Astrocyte (in vitro differentiated cells and primary cell): ENCODE measurements around the gene DZIP1. TPM values are rescaled to one million over a fixed set of nuclear protein-coding genes. Genes with fewer than 3 reads are reported as not detected.

Source experiments
- DNase-seq: peaks from one replicate; pipeline ENCODE4 v3.0.0-alpha.2; 2010; ENCODE audit warnings: low read depth
- FAIRE-seq: peaks from 2 replicates; lab custom pipeline; 2011; peaks lifted over from hg19 to GRCh38; lab: Jason Lieb, UNC
- H2AFZ ChIP-seq: 2 replicates; pipeline ENCODE4 v1.6.0; 2012; ENCODE audit warnings: low read depth, low read length, inconsistent platforms
- H3K27ac ChIP-seq: 2 replicates; pipeline ENCODE4 v1.5.1; 2011; ENCODE audit warnings: low read depth, low read length, inconsistent platforms
- H3K27me3 ChIP-seq: 2 replicates; pipeline ENCODE4 v1.6.0; 2011; ENCODE audit warnings: low read length, inconsistent platforms; ENCODE audit not compliant: insufficient read depth
- H3K36me3 ChIP-seq: 2 replicates; pipeline ENCODE4 v1.5.1; 2011; ENCODE audit warnings: low read length, inconsistent platforms; ENCODE audit not compliant: insufficient read depth
- H3K4me1 ChIP-seq: 2 replicates; pipeline ENCODE4 v1.5.1; 2011; ENCODE audit warnings: low read length, inconsistent platforms; ENCODE audit not compliant: insufficient read depth
- H3K4me2 ChIP-seq: 2 replicates; pipeline ENCODE4 v1.6.0; 2012; ENCODE audit warnings: low read length, inconsistent platforms
- H3K4me3 ChIP-seq: 2 replicates; pipeline ENCODE4 v1.5.1; 2011; ENCODE audit warnings: low read depth, mild to moderate bottlenecking, low read length, inconsistent platforms; ENCODE audit not compliant: insufficient read depth
- H3K79me2 ChIP-seq: 2 replicates; pipeline ENCODE4 v1.6.0; 2012; ENCODE audit warnings: mild to moderate bottlenecking, low read length, inconsistent platforms; ENCODE audit not compliant: insufficient read depth
- H3K9ac ChIP-seq: 2 replicates; pipeline ENCODE4 v1.6.0; 2012; ENCODE audit warnings: mild to moderate bottlenecking, low read length, inconsistent platforms
- H3K9me3 ChIP-seq: 2 replicates; pipeline ENCODE4 v1.5.1; 2012; ENCODE audit warnings: low read depth, mild to moderate bottlenecking, low read length, inconsistent platforms; ENCODE audit not compliant: insufficient read depth
- H4K20me1 ChIP-seq: 2 replicates; pipeline ENCODE4 v1.6.0; 2012; ENCODE audit warnings: low read length, inconsistent platforms; ENCODE audit not compliant: insufficient read depth
- H3K27ac Mint-ChIP-seq: one replicate; pipeline ENCODE4 v1.8.0; 2021; ENCODE audit warnings: mild to moderate bottlenecking, mixed read lengths; ENCODE audit not compliant: unreplicated experiment
- H3K27me3 Mint-ChIP-seq: one replicate; pipeline ENCODE4 v1.8.0; 2021; ENCODE audit warnings: low read depth, mixed read lengths; ENCODE audit not compliant: unreplicated experiment
- H3K36me3 Mint-ChIP-seq: one replicate; pipeline ENCODE4 v1.8.0; 2021; ENCODE audit warnings: low read depth, mixed read lengths; ENCODE audit not compliant: unreplicated experiment
- H3K4me1 Mint-ChIP-seq: one replicate; pipeline ENCODE4 v1.8.0; 2021; ENCODE audit warnings: low read depth, mixed read lengths; ENCODE audit not compliant: unreplicated experiment
- H3K4me3 Mint-ChIP-seq: one replicate; pipeline ENCODE4 v1.8.0; 2021; ENCODE audit warnings: mild to moderate bottlenecking, moderate library complexity, mixed read lengths; ENCODE audit not compliant: unreplicated experiment
- H3K9me3 Mint-ChIP-seq: one replicate; pipeline ENCODE4 v1.8.0; 2021; ENCODE audit warnings: mild to moderate bottlenecking, mixed read lengths; ENCODE audit not compliant: unreplicated experiment
- EZH2 ChIP-seq: IDR thresholded peaks from 2 replicates; pipeline ENCODE4 v1.6.1; 2012; ENCODE audit warnings: mild to moderate bottlenecking, low read length, inconsistent platforms; ENCODE audit not compliant: insufficient read depth
- total RNA-seq: library from RNA; stranded (reverse); gene quantifications from 2 replicates; pipeline ENCODE4 v1.2.1, GENCODE V29; 2021
- TF ChIP-seq, protein P1 (sequence below): IDR thresholded peaks from 2 replicates; pipeline ENCODE4 v1.5.1; 2011; ENCODE audit warnings: low read depth, mild to moderate bottlenecking, inconsistent platforms, low read length, moderate library complexity; ENCODE audit not compliant: insufficient read depth

DZIP1 gene
- total RNA-seq, 1 donor from 2014 or later = 52.4 TPM

DNA sequence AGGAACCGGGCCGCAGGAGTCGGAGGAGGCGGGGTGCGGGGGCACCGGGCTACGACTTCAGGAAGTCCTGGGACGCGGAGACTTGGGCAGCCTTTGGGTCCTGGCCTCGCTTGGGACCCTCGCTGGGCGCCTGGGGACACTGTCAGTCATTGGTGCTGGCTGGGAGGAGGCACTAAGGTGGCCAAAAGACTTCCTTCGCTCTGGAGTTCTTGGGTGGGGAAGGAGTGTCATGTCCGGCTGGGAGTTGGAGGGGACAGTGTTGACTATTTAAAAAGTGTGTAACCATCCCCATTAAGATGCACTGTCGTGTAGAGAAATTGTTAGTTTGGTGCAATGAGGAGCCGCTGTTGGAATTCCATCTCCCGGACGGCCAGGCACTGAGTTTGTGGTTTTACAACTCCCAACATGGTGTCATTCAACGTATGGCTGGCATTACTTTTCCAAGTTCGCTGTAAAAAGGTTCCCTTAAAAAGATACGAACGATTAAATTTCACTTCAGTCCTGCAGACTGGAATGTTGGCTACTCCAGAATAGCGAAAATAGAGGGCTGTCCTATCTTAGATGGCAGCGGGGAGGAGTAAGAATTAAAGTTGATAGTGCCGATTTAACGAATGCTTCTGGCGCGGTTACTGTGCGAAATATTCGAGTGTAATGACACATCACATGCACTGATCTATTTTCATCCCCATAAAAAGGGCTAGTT lies 33.2 kb upstream of the DZIP1 start:
- H3K27me3 Mint-ChIP-seq = no peaks in the 10 kb centered on the region
- Histone ChIP-seq H2AFZ (peak overlapping the region; percentile 70), H4K20me1 (peaks cover 51% of the 10 kb centered on the region), H3K27ac (peak overlapping the region; percentile 78), H3K9ac (peak overlapping the region; percentile 95), H3K4me3 (peak overlapping the region; percentile 94), H3K4me1 (peaks cover 10% of the 10 kb centered on the region), H3K36me3 (no peaks in the 10 kb centered on the region), H3K79me2 (peaks cover 59% of the 10 kb centered on the region), H3K27me3 (no peaks in the 10 kb centered on the region), H3K4me2 (peak overlapping the region; percentile 87), H3K9me3 (no peaks in the 10 kb centered on the region)
- H3K4me1 Mint-ChIP-seq = peaks cover 18% of the 10 kb centered on the region
- peak overlapping the region; percentile 97 for H3K4me3 Mint-ChIP-seq
- FAIRE-seq (no peak), DNase-seq (peak; percentile 18)
- H3K27ac Mint-ChIP-seq = peak overlapping the region; percentile 85
- peaks cover 2% of the 10 kb centered on the region for H3K36me3 Mint-ChIP-seq
- no peak for TF ChIP-seq EZH2
- TF ChIP-seq, protein P1, sequence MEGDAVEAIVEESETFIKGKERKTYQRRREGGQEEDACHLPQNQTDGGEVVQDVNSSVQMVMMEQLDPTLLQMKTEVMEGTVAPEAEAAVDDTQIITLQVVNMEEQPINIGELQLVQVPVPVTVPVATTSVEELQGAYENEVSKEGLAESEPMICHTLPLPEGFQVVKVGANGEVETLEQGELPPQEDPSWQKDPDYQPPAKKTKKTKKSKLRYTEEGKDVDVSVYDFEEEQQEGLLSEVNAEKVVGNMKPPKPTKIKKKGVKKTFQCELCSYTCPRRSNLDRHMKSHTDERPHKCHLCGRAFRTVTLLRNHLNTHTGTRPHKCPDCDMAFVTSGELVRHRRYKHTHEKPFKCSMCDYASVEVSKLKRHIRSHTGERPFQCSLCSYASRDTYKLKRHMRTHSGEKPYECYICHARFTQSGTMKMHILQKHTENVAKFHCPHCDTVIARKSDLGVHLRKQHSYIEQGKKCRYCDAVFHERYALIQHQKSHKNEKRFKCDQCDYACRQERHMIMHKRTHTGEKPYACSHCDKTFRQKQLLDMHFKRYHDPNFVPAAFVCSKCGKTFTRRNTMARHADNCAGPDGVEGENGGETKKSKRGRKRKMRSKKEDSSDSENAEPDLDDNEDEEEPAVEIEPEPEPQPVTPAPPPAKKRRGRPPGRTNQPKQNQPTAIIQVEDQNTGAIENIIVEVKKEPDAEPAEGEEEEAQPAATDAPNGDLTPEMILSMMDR = no peak
- no peaks in the 10 kb centered on the region for H3K9me3 Mint-ChIP-seq

DNA sequence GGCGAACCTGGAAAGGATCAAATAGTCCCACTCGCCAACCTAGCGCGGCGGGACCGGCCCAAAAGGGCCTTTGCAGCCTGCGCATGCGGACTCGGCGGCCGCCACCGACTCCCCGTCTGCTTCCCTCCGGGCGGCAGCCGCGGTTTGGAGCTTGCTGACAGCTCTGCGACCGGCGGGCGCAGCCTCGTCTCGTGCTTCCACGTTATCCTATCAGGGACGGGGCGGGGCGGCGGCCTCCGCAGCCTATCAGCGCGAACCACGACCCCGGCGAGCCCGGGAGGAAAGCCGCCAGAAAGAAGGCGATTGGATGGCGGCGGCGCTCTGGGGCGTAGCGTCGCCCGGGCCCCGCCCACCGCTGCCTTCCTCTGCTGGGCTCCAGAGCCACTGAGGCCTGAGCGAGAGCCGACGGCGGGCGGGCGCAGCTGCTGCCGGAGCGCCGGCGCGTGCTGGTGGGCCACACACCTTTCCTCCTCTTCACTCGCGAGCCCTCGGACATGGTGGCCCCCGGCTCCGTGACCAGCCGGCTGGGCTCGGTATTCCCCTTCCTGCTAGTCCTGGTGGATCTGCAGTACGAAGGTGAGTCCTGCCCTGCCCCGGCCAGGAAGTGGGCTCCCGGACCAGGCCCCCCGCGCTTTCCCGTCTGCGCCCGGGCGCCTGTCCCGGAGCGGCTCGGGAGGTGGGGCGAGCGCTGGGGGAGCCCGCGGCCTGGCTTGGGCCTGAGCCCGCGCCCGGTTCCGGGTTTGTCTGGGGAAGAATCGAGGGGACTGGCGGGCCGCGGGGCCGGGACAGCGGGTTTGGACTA lies 32.5 kb upstream of the DZIP1 start, which contains the start of gene DNAJC3:
Gene DNAJC3, plus strand, starts transcription at position 378 of the 802 bp plus-strand sequence. Its CDS starts 117 bp downstream, at position 495.
- no peaks in the 10 kb centered on the region for H3K27me3 ChIP-seq
- no peaks in the 10 kb centered on the region for H3K9me3 Mint-ChIP-seq
- peak within 1 kb of the TSS; percentile 94 for H3K27ac ChIP-seq
- H3K4me3 ChIP-seq = peak within 1 kb of the TSS; percentile 94
- TF ChIP-seq, protein P1 = no peak
- TF ChIP-seq EZH2 = no peak
- no peaks in the 10 kb centered on the region for H3K27me3 Mint-ChIP-seq
- peak within 1 kb of the TSS; percentile 97 for H3K4me3 Mint-ChIP-seq
- no peaks in the 10 kb centered on the region for H3K36me3 ChIP-seq
- peak within 1 kb of the TSS; percentile 87 for H3K4me2 ChIP-seq
- no peak for FAIRE-seq
- peaks cover 2% of the 10 kb centered on the region for H3K36me3 Mint-ChIP-seq
- H3K27ac Mint-ChIP-seq = peak within 1 kb of the TSS; percentile 85
- peaks cover 52% of the 10 kb centered on the region for H3K79me2 ChIP-seq
- H3K9me3 ChIP-seq = no peaks in the 10 kb centered on the region
- peak within 1 kb of the TSS; percentile 99 for H2AFZ ChIP-seq
- peaks cover 43% of the 10 kb centered on the region for H4K20me1 ChIP-seq
- peak within 1 kb of the TSS; percentile 95 for H3K9ac ChIP-seq
- H3K4me1 ChIP-seq = peaks cover 10% of the 10 kb centered on the region
- peaks cover 18% of the 10 kb centered on the region for H3K4me1 Mint-ChIP-seq
- DNase-seq = peak; percentile 92
